Measurements from ENCODE around the gene SLC25A4. TPM values are rescaled to one million over a fixed set of nuclear protein-coding genes. Genes with fewer than 3 reads are reported as not detected.
A peak's percentile ranks its signal among the peaks of the same experiment; 100 is the strongest.

Gene SLC25A4
- total RNA-seq, 1 donor from 2014 or later: 24.1 TPM

- Mint-ChIP-seq H3K4me3 (no peak overlapping the region), H3K27me3 (ENCODE audit: low read depth) (no peaks in the 10 kb centered on the region), H3K27ac (ENCODE audit: unreplicated experiment) (no peak overlapping the region), H3K9me3 (no peaks in the 10 kb centered on the region), H3K4me1 (no peaks in the 10 kb centered on the region), H3K36me3 (ENCODE audit: low read depth) (no peaks in the 10 kb centered on the region)
- peak; percentile 83 for TF ChIP-seq CTCF (conservative IDR thresholded peaks at IDR 0.05)
- DNase-seq (ENCODE audit: low read depth, low spot score): peak; percentile 66
Observed at GRCh38 chr4:185183622-185184281, 40.7 kb downstream of the SLC25A4 start.

- no peaks in the 10 kb centered on the region for H3K27me3 Mint-ChIP-seq (ENCODE audit: low read depth)
- peaks cover 2% of the 10 kb centered on the region for H3K36me3 Mint-ChIP-seq (ENCODE audit: low read depth)
- no peak for DNase-seq (ENCODE audit: low read depth, low spot score)
- H3K4me3 Mint-ChIP-seq: no peak overlapping the region
- no peak for TF ChIP-seq CTCF (conservative IDR thresholded peaks at IDR 0.05)
- H3K4me1 Mint-ChIP-seq: no peaks in the 10 kb centered on the region
- no peaks in the 10 kb centered on the region for H3K9me3 Mint-ChIP-seq
- H3K27ac Mint-ChIP-seq (ENCODE audit: unreplicated experiment): no peak overlapping the region
Observed at GRCh38 chr4:185186769-185187168, 43.7 kb downstream of the SLC25A4 start.

GRCh38 chr4:185189606-185190305, 46.7 kb downstream of the SLC25A4 start:
- Mint-ChIP-seq H3K27ac (ENCODE audit: unreplicated experiment) (no peak overlapping the region), H3K9me3 (no peaks in the 10 kb centered on the region)

GRCh38 chr4:185190306-185190856, 47.3 kb downstream of the SLC25A4 start:
- Mint-ChIP-seq H3K4me1 (no peaks in the 10 kb centered on the region), H3K9me3 (no peaks in the 10 kb centered on the region), H3K4me3 (no peak overlapping the region), H3K27me3 (ENCODE audit: low read depth) (no peaks in the 10 kb centered on the region), H3K36me3 (ENCODE audit: low read depth) (peaks cover 7% of the 10 kb centered on the region), H3K27ac (ENCODE audit: unreplicated experiment) (no peak overlapping the region)
- TF ChIP-seq CTCF (conservative IDR thresholded peaks at IDR 0.05): no peak
- DNase-seq (ENCODE audit: low read depth, low spot score): no peak

More at GRCh38 chr4:185189606-185190305, 46.7 kb downstream of the SLC25A4 start:
- Mint-ChIP-seq H3K4me3 (no peak overlapping the region), H3K36me3 (ENCODE audit: low read depth) (peaks cover 7% of the 10 kb centered on the region), H3K4me1 (no peaks in the 10 kb centered on the region), H3K27me3 (ENCODE audit: low read depth) (no peaks in the 10 kb centered on the region)
- no peak for DNase-seq (ENCODE audit: low read depth, low spot score)
- TF ChIP-seq CTCF (conservative IDR thresholded peaks at IDR 0.05): no peak

GRCh38 chr4:185192059-185192458, 49.0 kb downstream of the SLC25A4 start:
- Mint-ChIP-seq H3K27me3 (ENCODE audit: low read depth) (no peaks in the 10 kb centered on the region), H3K36me3 (ENCODE audit: low read depth) (peaks cover 7% of the 10 kb centered on the region), H3K27ac (ENCODE audit: unreplicated experiment) (no peak overlapping the region), H3K4me3 (no peak overlapping the region), H3K9me3 (no peaks in the 10 kb centered on the region), H3K4me1 (no peaks in the 10 kb centered on the region)
- no peak for TF ChIP-seq CTCF (conservative IDR thresholded peaks at IDR 0.05)
- no peak for DNase-seq (ENCODE audit: low read depth, low spot score)

Data from neural crest cell (in vitro differentiated cells).